KG1 (cell line): ENCODE results near the gene HCST.
"Not testable (repeated sequence)": the region's sequence is repeated elsewhere in the genome, so short reads cannot be mapped to it uniquely, and the experiment has no call there.

Experiments used
- DNase-seq: peaks from one replicate; lab custom pipeline; 2025; lab: John Stamatoyannopoulos, UW

Gene HCST

DNA sequence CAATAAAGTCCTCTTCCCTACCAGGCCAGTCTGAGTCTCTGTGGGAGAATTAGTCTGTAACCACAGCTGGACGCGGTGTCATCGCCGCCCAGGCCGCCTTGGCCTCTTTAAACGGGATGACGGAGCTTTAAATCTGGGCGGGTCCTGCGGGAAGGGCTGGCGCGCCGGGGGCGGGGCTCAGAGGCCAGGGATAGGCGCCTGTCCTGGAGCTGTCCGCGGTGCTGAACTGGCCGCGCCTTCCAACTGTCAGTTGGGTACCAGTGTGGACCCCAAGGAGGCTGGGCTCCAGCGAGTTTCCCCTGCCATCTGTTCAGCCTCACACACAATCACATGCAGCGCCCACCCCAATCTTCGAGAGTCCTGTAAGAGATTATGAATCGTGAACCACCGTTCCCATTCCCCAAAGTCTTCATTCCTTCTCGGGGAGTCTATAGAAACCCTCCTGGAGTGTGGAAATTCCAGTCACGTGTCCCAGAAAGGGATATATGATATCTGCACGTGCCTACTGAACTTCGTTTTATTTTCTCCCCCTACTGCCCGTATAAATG is 22.5 kb upstream of the HCST start:
- DNase-seq: no peak

DNA sequence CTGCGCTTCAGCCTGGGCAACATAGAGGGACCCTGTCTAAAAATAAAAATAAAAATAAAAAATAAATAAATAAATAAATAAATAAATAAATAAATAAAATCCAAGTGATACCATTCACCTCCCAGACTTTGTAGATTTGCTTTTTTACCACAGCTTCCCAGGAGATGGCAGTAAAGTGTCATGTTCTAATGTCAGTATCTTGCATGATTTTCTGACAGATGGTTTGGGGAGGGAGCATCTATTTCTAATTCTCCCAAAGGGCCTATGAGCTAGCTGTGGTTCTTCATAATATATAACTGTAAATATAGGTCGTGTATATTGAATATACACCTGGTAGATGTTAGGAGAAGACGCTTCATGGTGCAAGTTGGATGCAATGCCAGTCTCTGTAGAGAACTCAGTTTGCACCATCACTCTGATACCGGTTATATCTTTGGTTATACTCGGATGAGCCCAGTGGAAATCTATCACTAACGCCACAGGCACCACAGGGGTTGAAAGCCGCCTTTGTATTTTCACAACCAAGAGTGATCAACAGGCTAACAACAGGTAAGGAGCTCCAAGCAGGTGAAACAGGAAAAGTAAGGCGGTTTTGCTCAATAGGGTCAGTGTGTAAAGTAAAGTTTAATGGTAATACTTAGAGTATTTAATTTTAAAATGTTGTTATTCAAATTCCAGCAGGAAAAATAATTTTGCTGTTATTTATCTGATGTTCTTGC is 20.1 kb upstream of the HCST start:
- peak; percentile 39 for DNase-seq

DNA sequence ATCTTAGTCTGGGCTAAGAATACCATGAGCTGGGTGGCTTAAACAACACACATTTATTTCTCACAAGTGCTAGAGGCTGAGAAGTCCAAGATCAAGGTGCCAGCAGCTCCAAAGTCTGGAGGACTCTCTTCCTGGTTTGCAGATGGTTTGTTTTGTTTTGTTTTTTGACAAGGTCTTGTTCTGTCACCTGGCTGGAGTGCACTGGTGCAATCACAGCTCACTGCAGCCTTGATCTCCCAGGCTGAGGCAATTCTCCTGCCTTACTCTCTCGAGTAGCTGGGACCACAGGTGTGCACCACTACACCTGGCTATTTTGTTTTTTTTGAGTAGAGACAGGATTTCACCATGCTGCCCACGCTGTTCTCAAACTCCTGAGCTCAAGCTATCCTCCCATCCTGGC is 18.4 kb upstream of the HCST start:
- DNase-seq: no peak

DNA sequence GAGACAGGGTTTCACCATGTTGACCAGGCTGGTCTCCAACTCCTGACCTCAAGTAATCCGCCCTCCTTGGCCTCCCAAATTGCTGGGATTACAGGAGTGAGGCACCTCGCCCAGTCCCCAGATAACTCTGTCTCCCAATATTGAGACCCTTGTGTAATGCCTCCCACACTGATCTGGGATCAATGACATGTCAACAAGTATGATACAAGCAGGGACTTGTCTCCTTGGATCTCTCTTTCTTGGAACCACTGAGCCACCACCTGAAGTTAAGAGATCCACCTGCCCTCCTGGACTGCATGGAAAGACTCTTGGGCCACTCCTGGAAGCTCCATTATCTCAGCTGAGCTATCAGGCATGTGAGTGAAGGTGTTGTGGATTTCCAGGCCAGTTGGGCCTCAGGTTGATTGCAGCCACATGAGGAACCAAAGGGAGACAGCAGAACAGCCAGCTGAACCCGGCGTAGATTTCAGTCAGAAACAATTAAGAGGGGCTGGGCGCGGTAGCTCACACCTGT is 17.0 kb upstream of the HCST start:
- no peak for DNase-seq

DNA sequence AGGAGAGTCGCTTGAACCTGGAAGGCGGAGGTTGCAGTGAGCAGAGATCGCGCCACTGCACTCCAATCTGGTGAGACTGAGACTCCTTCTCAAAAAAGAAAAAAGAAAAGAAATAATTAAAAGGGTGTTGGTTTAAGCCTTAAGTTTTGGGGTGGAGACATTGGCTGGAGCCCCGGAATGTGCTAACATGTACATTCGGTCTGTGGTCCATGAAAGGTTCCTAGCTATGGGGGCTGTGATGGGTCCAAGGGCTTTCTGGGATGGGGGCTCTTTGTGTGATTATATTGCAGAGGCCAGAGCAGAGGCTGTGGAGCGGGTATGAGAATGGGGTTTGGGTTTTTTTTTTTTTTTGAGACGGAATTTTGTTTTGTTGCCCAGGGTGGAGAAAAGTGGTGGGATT is 16.4 kb upstream of the HCST start:
- DNase-seq: no peak

DNA sequence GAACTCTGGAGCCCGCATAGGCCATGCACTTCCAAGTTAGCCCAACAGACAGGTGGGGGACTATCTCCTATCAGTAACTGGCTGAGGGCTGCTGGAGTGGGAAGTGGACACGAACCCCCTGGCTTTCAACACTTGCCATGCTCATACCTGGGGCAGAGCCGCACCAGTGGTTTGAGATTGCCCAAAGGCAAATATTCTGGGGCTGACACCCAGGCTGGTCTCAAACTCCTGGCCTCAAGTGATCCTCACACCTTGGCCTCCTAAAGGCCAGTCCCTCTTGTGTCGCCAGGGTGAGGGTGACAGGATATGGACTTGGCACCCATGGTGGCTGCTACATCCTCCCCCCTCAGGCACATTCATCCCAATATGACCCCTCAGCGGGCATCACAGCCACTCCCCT is 15.1 kb upstream of the HCST start:
- DNase-seq: no peak

DNA sequence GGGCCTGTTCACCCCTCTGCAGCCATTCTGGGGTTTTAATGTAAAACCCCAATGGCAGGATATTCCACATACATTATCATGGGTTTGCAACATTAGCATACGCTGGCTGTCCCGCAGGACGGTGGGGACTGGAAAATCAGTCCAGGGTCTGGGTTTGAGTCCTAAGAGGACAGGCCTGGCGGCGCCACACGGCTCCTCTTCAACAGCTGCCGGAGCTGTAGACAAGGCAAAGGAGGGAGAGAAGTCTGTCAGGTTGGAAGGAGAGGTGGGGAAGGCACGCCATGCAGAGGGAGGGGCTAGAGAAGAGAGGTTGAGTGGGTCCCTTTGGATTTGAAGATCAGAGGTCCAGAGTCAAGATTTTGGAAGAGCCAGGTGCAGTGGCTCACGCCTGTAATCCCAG is 13.9 kb upstream of the HCST start:
- no peak for DNase-seq

DNA sequence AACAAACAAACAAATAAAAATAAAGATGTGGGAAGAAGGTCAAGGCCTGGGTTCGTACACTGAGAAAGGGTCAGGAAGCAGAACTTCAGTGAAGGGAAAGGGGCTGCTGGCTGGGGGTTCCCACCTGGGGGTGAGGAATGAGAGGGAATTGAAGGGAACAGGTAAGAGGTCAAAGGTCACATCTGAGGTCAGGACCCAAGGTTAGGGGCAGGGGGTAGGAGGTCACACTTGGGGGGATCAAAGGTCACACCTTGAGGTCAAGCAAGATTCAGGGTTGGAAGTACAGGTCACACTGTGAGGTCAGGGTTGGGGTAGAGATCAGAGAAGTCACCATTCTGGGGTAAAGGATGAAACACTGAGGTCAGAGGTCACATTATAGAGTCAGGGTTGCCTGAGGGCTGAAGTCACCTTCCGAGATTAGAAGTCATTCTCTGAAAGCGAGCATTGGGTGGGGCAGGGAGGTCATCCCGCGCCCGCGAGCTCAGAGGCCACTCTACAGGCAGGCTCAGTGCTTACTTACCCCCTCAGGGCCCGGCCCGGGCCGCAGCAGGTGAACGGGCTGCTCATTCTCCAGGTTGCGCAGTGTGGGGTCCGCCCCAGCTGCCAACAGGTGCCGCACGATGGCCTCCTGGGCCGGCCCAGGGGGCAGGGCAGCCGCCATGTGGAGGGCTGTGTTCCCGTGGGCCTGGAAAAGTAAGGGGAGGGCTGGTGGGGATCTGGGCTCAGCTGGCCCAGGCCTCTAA is 12.8 kb upstream of the HCST start:
- no peak for DNase-seq

DNA sequence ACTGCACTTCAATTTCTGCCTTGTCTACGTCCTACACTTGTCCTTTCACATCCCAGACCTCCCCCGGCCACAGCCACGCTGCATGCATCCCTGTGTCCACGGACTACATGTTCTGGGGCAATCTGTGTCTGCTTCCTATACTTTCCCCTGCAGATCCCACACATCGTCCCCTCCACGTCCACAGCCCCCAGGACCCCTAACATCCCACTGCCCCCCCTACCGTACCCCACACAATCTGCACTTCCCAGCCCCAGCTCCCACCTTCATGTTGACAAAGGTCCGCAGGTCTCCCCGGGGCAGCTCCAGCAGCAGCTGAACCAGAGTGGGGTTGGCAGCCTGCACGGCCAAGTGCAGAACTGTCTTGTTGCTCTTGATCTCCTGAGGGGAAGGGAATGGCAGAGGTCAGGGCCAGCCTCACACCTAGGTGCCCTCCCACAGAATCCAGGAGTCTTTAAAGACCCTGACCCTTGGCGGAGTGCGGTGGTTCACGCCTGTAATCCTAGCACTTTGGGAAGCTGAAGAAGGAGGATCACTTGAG is 12.1 kb upstream of the HCST start:
- no peak for DNase-seq

DNA sequence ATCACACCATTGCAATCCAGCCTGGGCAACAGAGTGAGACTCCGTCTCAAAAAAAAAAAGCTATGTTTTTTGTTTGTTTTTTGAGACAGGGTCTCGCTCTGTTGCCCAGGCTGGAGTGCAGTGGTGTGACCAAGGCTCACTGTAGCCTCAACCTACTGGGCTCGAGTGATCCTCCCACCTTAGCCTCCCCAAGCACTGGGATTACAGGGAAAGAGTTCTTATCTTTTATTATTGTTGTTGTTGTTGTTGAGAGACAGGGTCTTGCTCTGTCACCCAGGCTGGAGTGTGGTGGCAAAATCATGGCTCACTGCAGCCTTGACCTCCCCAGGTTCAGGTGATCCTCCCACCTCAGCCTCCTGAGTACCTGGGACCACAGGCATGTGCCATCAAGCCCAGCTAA is 10.5 kb upstream of the HCST start:
- DNase-seq: not testable (repeated sequence)

DNA sequence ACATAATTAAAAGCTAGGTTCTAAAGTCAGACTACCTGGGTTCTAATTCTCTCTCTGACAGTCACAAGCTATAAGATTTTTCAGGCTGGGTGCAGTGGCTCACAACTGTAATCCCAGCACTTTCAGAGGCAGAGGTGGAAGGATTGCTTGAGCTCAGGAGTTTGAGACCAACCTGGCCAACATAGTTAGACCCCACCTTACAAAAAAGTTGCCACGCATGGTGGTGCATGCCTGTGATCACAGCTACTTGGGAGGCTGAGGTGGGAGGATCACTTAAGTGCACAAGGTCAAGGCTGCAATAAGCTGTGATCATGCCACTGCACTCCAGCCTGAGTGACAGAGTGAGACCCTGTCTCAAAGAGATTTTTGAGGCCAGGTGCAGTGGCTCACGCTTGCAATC is 8.0 kb upstream of the HCST start:
- DNase-seq: no peak

DNA sequence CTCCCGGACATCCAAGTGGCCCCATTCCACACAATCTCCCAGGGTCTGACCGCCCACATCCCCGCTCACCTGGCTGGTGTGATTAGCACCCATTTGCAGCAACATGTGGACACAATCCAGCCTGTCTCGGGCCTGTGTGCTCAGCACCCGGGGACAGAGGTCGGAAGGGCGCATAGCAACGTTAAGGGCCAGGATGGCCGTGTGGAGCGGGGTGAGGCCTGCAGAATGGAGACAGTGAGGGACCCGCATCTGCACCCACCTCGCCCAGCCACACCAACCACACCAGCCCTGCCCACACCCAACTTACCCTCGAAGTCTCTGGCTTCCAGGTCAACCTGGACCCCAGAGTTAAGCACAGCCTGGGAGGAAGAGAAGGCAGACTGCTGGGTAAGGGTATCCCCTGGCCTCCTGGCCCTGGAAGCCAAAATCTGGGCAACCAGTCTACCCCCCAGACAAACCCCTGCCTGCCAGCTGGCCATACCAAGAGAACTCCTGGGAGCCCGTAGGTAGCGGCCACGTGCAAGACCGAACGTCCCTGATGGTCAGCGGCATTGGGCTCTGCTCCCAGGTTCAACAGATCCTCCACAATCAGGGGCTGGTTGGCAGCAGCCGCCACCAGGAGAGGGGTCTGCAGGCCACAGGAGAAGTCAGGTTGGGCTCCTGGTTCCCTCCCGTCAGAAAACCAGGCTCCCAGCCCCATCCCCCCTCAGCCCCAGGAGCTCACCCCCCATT is 6.3 kb upstream of the HCST start:
- no peak for DNase-seq

DNA sequence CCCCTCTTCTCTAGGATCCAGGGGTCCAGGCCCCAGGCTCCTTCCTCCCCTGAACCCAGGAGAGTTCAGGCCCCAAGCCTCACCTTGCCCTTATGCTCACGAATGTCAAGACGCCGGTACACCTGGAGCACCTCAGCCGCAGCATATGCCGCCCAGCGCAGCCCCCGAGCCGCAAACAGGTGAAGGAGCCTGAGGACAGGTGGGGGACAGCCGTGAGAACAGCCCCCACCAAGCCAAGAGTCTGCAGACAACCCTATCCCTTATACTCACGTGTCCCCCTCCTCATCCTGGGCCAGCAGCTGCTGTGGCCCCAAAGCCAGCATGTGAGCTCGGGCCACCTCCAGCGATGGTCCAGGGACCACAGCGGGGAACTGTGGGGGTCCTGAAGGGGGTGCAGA is 5.7 kb upstream of the HCST start:
- no peak for DNase-seq

DNA sequence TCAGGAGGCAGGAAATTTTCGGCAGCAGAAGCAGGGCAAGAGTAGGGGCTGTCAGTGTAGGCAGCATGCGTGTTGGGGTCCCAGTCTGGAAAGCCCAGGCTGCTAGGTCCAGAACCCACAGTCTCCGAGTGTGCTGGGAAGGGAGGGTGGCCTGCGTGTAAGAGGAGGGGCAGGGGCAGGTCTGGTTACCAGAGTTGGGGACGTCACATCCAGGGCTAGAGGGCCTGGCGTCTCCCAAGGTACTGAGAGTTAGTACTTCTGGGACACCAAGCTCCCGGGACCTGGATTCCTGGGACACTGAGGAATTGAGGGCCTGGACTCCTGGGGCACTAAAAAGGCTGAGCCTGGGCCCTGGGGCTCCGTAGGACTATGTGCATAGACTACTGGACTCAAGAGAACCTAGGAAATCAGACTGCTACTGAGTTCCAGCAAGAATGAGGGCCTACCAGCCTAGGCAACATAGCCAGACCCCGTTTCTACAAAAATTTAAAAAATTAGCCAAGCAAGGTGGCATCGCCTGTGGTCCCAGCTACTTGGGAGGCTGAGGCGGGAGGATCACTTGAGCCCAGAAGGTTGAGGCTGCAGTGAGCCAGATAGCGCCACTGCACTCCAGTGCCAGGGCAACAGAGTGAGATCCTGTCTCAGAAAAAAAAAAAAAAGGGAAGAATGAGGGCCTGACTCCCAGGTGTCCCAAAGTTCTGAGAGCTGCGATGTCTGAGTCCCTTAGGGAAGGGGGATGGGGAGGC is 4.5 kb upstream of the HCST start:
- DNase-seq: no peak

DNA sequence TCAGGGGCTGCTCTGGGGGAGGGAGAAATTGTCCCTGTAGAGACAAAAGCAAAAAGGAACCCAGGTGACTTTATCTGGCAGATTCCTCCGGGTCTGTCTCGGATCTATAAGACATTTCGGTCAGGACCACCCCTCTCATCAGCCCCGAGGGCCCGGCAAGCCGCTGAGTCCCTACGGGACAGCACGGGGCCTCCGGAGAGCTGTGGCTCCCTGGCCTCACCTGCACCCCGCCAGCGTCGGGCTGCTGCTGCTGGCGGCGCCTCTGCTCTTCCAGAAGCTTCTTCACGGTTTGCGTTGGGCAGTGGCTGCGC is 3.9 kb upstream of the HCST start:
- no peak for DNase-seq

DNA sequence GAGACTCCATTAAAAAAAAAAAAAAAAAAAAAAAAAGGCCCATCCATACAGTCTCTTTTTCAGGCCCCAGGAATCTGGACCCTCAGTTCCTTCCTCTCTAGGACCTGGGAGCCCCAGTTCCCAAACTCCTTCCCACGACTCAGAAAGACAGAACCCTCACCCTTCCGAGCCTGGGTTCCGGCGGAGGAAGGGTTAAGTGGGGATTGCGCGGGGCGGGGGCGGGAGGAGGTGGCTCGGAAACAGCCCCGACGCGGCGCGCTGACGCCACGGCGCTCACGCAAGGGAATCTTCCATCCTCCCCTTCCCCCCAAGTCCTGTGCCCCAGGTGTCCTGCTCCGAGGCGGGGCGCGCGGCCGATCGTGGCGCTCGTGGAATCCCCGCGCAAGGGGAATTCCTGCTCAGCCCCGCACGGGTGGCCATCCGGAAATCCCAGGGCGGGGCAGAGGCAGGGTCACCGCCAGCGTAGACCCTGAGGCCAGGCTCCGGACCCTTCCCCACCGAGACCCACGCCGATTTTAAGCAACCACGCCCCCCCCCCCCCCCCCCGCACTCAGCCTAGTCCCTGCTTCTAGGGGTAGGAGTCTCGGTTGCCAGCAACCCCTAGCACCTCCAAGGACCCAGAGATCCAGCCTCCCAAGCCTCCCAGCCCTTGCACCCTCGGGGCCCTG is 2.6 kb upstream of the HCST start:
- DNase-seq: peak; percentile 18

DNA sequence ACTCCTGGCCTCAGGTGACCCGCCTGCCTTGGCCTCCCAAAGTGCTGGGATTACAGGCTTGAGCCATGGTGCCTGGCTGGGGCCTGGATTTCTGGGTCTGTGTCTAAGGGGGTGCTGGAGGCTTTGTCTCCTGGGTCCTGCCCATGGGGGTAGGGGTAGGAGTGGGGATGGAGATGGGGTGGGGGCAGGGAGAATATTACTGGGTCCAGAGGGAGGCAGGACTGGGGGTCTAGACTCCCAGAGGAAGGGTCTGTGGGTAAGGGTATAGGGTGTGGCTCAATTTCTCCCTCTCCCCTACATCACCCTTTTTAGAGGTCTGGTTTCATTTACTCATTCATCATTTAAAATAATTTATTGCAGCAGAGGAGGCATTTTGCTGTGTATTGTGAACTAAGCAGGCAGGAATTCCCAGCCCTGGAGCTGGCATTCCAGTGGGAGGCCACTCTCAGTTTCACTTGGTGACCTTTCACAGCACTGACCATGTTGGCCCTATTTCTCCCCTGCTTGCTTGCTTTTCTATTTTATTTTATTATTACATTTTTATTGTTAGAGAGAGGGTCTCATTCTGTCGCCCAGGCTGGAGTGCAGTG is 1.2 kb upstream of the HCST start:
- no peak for DNase-seq

DNA sequence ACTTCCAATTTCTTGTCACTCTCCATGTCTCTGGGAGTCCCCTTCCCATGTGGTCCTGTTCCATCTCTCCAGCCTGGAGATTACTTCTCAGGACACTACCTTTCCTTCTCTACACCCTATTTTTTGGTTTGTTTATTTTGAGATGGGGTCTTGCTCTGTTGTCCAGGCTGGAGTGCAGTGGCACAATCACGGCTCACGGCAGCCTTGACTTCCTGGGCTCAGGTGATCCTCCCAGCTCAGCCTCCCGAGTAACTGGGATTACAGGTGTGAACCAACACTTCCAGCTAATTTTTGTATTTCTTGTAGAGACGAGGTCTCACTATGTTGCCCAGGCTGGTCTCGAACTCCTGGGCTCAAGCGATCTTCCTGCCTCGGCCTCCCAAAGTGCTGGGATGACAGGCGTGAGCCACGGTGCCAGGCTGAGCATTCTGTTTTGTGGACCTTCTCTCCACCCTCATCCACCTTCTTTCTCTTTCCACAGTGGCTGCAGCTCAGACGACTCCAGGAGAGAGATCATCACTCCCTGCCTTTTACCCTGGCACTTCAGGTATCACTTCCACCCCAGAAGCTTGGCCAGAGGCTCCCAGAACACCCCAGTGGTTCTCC is 644 bp downstream of the HCST start:
- DNase-seq: no peak

DNA sequence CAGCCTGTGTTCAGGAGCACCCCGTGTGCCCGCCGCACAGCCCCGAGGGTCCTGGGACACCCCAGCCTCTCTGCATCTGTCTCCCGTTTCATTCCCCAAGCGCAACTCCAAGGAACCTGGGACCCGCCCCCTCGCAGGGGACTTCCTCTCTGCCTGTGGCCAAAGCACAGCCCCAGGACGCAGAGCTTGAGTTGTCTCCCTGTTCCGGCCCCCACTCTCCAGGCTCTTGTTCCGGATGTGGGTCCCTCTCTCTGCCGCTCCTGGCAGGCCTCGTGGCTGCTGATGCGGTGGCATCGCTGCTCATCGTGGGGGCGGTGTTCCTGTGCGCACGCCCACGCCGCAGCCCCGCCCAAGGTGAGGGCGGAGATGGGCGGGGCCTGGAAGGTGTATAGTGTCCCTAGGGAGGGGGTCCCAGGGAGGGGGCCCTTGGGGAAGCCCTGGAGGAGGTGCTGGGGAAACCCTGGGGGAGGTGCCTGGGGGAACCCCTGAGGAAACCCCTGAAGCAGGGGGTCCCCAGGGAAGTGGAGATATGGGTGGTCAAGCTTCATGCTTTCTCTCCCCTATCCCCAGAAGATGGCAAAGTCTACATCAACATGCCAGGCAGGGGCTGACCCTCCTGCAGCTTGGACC is 1.3 kb downstream of the HCST start:
- DNase-seq: peak; percentile 85
